Kidney glomerular epithelial cell (primary cell): ENCODE data around the gene LMO7.

Experiments used
- DNase-seq: peaks from one replicate; lab custom pipeline; 2025; lab: John Stamatoyannopoulos, UW

Gene LMO7

GRCh38 chr13:75801388-75801945 lies 165.3 kb downstream of the LMO7 start:
- DNase-seq = no peak

- no peak for DNase-seq
Measured at GRCh38 chr13:75802161-75802560, 166.0 kb downstream of the LMO7 start.

GRCh38 chr13:75803164-75803611 lies 167.1 kb downstream of the LMO7 start:
- no peak for DNase-seq

GRCh38 chr13:75804054-75804453 lies 167.9 kb downstream of the LMO7 start:
- no peak for DNase-seq

GRCh38 chr13:75804605-75805004 lies 168.5 kb downstream of the LMO7 start:
- DNase-seq = no peak

GRCh38 chr13:75806117-75806516 lies 170.0 kb downstream of the LMO7 start:
- no peak for DNase-seq

- DNase-seq = no peak
Measured at GRCh38 chr13:75811361-75811760, 175.2 kb downstream of the LMO7 start.

GRCh38 chr13:75811841-75812240 lies 175.7 kb downstream of the LMO7 start:
- DNase-seq = no peak

GRCh38 chr13:75812751-75813181 lies 176.6 kb downstream of the LMO7 start:
- no peak for DNase-seq

GRCh38 chr13:75813323-75813722 lies 177.2 kb downstream of the LMO7 start:
- DNase-seq = no peak

GRCh38 chr13:75818179-75818967 lies 182.2 kb downstream of the LMO7 start:
- DNase-seq = no peak

GRCh38 chr13:75818968-75819225 lies 182.8 kb downstream of the LMO7 start:
- no peak for DNase-seq

GRCh38 chr13:75825161-75825560 lies 189.0 kb downstream of the LMO7 start:
- DNase-seq = no peak

- DNase-seq = no peak
Measured at GRCh38 chr13:75825594-75825993, 189.5 kb downstream of the LMO7 start.

GRCh38 chr13:75826391-75826790 lies 190.3 kb downstream of the LMO7 start:
- no peak for DNase-seq

GRCh38 chr13:75829830-75830229 lies 193.7 kb downstream of the LMO7 start:
- DNase-seq = no peak

GRCh38 chr13:75830842-75831241 lies 194.7 kb downstream of the LMO7 start:
- no peak for DNase-seq

GRCh38 chr13:75831389-75831788 lies 195.3 kb downstream of the LMO7 start:
- DNase-seq = no peak

GRCh38 chr13:75832812-75833211 lies 196.7 kb downstream of the LMO7 start:
- no peak for DNase-seq

- DNase-seq = no peak
Measured at GRCh38 chr13:75836441-75836840, 200.3 kb downstream of the LMO7 start.

- no peak for DNase-seq
Measured at GRCh38 chr13:75838366-75839005, 202.4 kb downstream of the LMO7 start.

- DNase-seq = no peak
Measured at GRCh38 chr13:75839406-75839805, 203.3 kb downstream of the LMO7 start.

- DNase-seq = no peak
Measured at GRCh38 chr13:75841905-75842304, 205.8 kb downstream of the LMO7 start.

- no peak for DNase-seq
Measured at GRCh38 chr13:75843074-75843473, 206.9 kb downstream of the LMO7 start.
